MCF 10A (cell line): ENCODE results near the gene PSMA4. TPM values are rescaled to one million over a fixed set of nuclear protein-coding genes. Genes with fewer than 3 reads are reported as not detected.
"Not testable (repeated sequence)": the region's sequence is repeated elsewhere in the genome, so short reads cannot be mapped to it uniquely, and the experiment has no call there.

Experiments
- BruUV-seq: library from RNA; stranded (reverse); fragments of 400-500 nt; replicated peaks from 2 replicates; lab custom pipeline; 2021; lab: Mats Ljungman, UMichigan
- CTCF ChIA-PET: fragments of 300-600 bp; sonication (Branson Sonifier 250); formaldehyde crosslinking; extraction: SDS; loops from one replicate; lab custom pipeline; 2021; ENCODE audit warnings: antibody characterized with exemption, inconsistent platforms; lab: Yijun Ruan, JAX
- POLR2A ChIA-PET: fragments of 300-600, 350-650 bp; sonication (Branson Sonifier 250); formaldehyde crosslinking; extraction: SDS; loops from one replicate; lab custom pipeline; 2020; ENCODE audit warnings: antibody characterized with exemption, inconsistent platforms; lab: Yijun Ruan, JAX
- DNase-seq: peaks from one replicate; pipeline ENCODE4 v3.0.0-alpha.2; 2018; ENCODE audit not compliant: unreplicated experiment
- H3K27ac Mint-ChIP-seq: one replicate; pipeline ENCODE4 v1.8.0; 2022; ENCODE audit warnings: mild to moderate bottlenecking, low read depth, mixed read lengths; ENCODE audit not compliant: unreplicated experiment
- H3K27me3 Mint-ChIP-seq: one replicate; pipeline ENCODE4 v1.8.0; 2022; ENCODE audit warnings: mixed read lengths; ENCODE audit not compliant: insufficient read depth, unreplicated experiment
- H3K36me3 Mint-ChIP-seq: one replicate; pipeline ENCODE4 v1.8.0; 2022; ENCODE audit warnings: mild to moderate bottlenecking, moderate library complexity, mixed read lengths; ENCODE audit not compliant: insufficient read depth, unreplicated experiment
- H3K4me1 Mint-ChIP-seq: one replicate; pipeline ENCODE4 v1.8.0; 2022; ENCODE audit warnings: mixed read lengths; ENCODE audit not compliant: insufficient read depth, unreplicated experiment
- H3K4me3 Mint-ChIP-seq: one replicate; pipeline ENCODE4 v1.8.0; 2022; ENCODE audit warnings: mild to moderate bottlenecking, moderate library complexity, mixed read lengths; ENCODE audit not compliant: unreplicated experiment
- H3K9me3 Mint-ChIP-seq: one replicate; pipeline ENCODE4 v1.8.0; 2022; ENCODE audit warnings: mixed read lengths; ENCODE audit not compliant: unreplicated experiment
- CTCF ChIP-seq: fragments of 200-600 bp; IDR thresholded peaks from one replicate; pipeline ENCODE4 v1.8.0; 2022; ENCODE audit warnings: antibody characterized with exemption, mild to moderate bottlenecking; ENCODE audit not compliant: unreplicated experiment
- intact Hi-C: fragments of 100-400 bp; cut with micrococcal nuclease; formaldehyde crosslinking; loops from 2 replicates; pipeline ENCODE4 v1.14.1; 2022
- total RNA-seq: library from RNA; stranded (reverse); gene quantifications from 2 replicates; pipeline ENCODE4 v1.2.3, GENCODE V29; 2022

PSMA4 gene
- total RNA-seq, 1 experiment from 2014 or later, result 221 TPM

DNA sequence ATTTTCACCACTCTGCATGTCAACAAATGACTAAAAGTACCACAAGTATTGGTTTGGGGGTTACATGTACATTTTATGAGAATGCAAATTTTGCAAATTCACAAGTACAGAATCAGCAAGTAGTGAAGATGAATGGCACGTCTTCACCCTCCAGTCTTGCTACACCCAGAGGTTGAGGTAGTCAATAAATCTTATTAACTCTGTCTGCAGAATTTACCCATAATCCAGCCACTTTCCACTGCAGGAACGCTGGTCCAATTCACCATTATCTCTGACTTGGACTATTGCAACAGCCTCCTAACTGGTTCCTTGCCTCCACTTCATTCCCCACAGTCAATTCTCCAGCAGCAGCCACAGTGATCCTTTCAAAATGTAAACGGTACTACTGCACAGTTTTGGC lies 10.6 kb downstream of the PSMA4 start:
- no TSS peak for BruUV-seq
- intact Hi-C loops, result no loop called here
- H3K27ac Mint-ChIP-seq, result no peak overlapping the region
- no peaks in the 10 kb centered on the region for H3K4me1 Mint-ChIP-seq
- no peak for DNase-seq
- no peak overlapping the region for H3K4me3 Mint-ChIP-seq
- CTCF ChIA-PET, result no interaction called here
- TF ChIP-seq CTCF, result no peak
- POLR2A ChIA-PET, result no interaction called here
- H3K9me3 Mint-ChIP-seq, result no peaks in the 10 kb centered on the region
- H3K27me3 Mint-ChIP-seq, result no peaks in the 10 kb centered on the region
- H3K36me3 Mint-ChIP-seq, result peaks cover 38% of the 10 kb centered on the region

GRCh38 chr15:78551902-78552301 lies 11.7 kb downstream of the PSMA4 start:
- intact Hi-C loops, result no loop called here
- H3K4me1 Mint-ChIP-seq, result no peaks in the 10 kb centered on the region
- no peaks in the 10 kb centered on the region for H3K9me3 Mint-ChIP-seq
- TF ChIP-seq CTCF, result no peak
- DNase-seq, result no peak
- no peaks in the 10 kb centered on the region for H3K27me3 Mint-ChIP-seq
- no TSS peak for BruUV-seq
- H3K36me3 Mint-ChIP-seq, result peaks cover 27% of the 10 kb centered on the region
- H3K4me3 Mint-ChIP-seq, result no peak overlapping the region
- ChIA-PET POLR2A (interaction anchor here (1.0 to 2.2 kb wide), 2 partner anchors 11 to 23 kb away, joined by 3 to 8 read pairs; partner anchors contain the start of gene PSMA4), CTCF (no interaction called here)
- no peak overlapping the region for H3K27ac Mint-ChIP-seq

DNA sequence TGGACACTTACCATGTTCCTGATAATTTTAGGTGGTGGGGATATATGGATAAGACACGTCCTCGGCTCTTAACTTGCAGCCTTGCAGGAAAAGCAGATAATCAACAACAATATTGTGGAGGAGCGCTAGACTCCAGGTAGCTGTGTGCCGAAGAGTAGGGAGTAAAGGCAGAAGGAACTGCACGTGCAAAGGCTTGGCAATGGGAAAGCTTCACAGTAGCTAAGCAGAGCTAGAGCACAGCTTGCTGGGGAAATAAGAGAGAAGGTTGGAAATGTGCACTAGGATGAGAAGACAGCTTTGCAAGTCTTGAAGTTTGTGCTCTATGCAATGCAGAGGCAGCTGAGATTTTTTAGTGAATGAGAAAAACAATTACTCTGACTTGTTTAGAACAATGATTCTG lies 12.4 kb downstream of the PSMA4 start:
- ChIA-PET CTCF (no interaction called here), POLR2A (interaction anchor here (0.6 to 2.2 kb wide), 3 partner anchors 12 to 44 kb away, joined by 3 to 8 read pairs (median 3); partner anchors contain the start of gene PSMA4)
- Mint-ChIP-seq H3K27me3 (no peaks in the 10 kb centered on the region), H3K27ac (no peak overlapping the region), H3K4me1 (no peaks in the 10 kb centered on the region), H3K4me3 (no peak overlapping the region), H3K36me3 (peaks cover 20% of the 10 kb centered on the region), H3K9me3 (no peaks in the 10 kb centered on the region)
- TF ChIP-seq CTCF, result no peak
- intact Hi-C loops, result no loop called here
- DNase-seq, result no peak
- no TSS peak for BruUV-seq

GRCh38 chr15:78560201-78560600 lies 20.0 kb downstream of the PSMA4 start:
- CTCF ChIA-PET, BruUV-seq, intact Hi-C loops, DNase-seq, H3K4me3 Mint-ChIP-seq, H3K27ac Mint-ChIP-seq, H3K9me3 Mint-ChIP-seq, H3K36me3 Mint-ChIP-seq, H3K27me3 Mint-ChIP-seq, H3K4me1 Mint-ChIP-seq: not testable (repeated sequence)
- POLR2A ChIA-PET, result interaction anchor here (1.8 kb wide), 1 partner anchor 20 kb away, joined by 5 read pairs; the partner anchor contains the start of gene PSMA4
